Activated CD8-positive, alpha-beta memory T cell treated with anti-CD3 and anti-CD28 coated beads for 48 hours (primary cell): ENCODE results near the gene NSMCE1.
"Not testable (repeated sequence)": the region's sequence is repeated elsewhere in the genome, so short reads cannot be mapped to it uniquely, and the experiment has no call there.

ENCODE experiments used
- DNase-seq, 3 experiments: peaks; one replicate each; pipeline ENCODE4 v3.0.0-alpha.2; 2020; ENCODE audit warnings: low read depth in 2 of 3, low spot score in 2 of 3

Gene NSMCE1

DNA sequence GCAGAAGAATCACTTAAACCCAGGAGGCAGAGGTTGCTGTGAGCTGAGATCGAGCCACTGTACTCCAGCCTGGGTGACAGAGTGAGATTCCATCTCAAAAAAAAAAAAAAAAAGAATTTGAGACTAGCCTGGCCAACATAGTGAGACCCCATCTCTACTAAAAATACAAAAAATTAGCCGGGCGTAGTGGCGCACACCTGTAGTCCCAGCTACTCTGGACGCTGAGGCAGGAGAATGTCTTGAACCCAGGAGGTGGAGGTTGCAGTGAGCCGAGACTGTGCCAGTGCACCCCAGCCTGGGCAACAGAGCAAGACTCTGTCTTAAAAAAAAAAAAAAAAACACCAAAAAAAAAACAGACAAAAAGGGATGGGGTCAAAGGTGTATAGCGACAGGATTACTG, 4.1 kb upstream of the NSMCE1 start:
- DNase-seq, result not testable (repeated sequence)

DNA sequence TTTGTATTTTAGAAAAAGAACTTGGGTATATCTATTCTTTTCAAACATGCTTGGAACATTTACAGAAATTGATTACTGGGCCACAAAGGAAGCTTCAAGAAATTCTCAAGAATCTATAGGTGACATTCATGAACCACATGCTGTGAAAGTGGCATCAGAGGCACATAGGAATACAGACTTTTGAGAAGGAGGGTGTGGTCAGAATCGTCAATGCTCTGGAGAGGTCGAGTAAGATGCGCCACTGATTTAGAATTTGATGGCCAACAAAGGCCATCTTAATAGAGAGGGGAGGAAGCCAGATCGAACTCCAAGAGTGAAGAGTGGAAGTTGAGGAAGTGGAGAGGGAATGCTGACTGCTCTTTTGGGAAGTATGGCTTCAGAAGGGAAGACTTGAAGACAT, 3.5 kb upstream of the NSMCE1 start:
- no peak for DNase-seq

DNA sequence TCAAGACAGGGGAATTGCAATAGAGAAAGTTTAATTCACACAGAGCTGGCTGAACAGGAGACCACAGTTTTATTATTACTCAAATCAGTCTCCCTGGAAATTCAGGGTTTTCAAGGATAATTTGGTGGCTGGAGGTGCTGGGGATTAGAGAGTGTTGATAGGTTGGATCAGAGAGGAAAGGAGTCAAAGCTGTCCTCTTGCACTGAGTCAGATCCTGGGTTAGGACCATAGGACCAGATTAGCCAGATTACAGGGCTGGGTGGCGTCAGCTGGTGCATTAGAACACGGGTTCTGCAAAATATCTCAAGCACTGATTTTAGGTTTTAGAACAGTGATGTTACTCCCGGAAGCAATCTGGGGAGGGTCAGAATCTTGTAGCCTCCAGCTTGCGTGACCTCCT, 1.8 kb upstream of the NSMCE1 start:
- no peak for DNase-seq

DNA sequence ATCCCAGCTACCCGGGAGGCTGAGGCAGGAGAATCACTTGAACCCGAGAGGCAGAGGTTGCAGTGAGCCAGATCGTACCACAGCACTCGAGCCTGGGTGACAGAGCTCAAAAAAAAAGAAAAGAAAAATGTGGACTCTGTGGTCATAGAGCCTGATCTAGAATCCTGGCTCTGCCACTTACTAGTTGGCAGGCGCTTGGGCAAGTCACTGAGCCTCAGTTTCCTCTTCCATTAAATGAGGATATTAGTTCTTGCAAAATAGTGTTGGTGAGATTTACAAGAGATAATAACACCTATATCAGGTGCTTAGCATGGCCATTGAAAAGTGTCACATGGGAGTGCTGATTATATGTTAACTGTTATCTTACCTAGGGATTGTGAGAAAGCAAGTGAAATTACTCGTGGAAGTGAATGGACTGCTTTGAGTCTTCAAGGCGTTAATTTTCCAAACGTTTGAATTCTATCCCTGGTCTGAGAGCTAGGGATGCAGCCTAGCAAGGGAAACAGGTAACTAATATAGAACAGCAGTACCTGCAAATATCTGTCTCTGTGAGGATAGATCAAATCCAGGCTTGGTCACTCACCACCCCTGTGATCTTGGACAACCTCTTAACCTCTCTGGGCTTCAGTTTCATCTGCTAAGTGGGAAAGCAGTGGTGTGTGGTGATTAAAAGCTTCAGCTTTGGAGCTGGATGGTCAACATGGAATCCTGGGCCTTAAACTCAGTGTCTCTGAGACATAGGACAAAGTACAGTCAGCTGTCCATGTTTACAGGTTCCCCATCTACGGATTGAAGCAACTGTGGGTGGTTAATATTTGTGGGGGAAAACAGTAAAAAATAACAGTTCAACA, 953 bp upstream of the NSMCE1 start:
- DNase-seq, result no peak

DNA sequence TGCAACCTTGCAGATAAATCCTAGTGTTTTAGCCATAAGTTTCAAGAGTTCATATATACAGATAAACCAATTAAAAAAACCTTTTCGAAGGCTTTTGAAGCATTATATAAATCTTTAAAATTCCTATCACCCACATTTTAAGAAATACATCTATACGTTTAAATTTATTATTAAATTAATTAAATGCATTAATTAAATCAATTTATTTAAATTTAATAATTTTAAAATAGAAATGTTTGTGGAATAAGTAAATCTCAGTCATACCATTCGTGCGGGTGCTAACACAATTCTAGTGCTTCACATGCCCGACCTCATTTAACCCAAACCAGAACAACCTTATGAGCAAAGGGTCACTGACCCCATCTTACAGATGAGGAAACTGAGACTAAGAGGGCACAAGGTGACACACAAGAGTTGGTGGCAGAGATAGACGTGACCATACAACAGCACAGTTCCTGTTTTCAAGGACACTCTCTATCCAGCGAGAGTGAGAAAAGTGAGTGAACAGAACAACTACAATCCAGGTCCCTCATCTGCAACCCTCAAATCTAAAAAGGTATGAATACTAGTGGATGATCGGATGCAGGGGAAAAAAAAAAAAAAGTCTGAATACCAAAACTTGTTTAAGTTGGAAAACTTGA, 1.4 kb downstream of the NSMCE1 start:
- no peak for DNase-seq

DNA sequence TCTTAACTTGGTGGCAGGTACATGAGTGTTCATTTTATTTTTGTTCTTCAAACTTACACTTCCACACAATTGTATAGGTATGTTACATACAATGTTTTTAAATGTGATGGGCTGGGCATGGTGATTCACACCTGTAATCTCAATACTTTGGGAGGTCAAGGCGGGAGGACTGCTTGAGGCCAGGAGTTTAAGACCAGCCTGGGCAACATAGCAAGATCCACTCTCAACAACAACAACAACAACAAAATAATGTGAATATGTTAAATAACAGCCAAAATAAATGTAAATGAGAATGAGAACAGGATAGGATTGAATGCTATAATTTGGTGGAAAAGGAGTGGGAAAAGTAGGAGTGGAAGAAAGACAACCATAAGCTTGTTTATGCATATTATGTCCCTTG, 2.6 kb downstream of the NSMCE1 start:
- no peak for DNase-seq

DNA sequence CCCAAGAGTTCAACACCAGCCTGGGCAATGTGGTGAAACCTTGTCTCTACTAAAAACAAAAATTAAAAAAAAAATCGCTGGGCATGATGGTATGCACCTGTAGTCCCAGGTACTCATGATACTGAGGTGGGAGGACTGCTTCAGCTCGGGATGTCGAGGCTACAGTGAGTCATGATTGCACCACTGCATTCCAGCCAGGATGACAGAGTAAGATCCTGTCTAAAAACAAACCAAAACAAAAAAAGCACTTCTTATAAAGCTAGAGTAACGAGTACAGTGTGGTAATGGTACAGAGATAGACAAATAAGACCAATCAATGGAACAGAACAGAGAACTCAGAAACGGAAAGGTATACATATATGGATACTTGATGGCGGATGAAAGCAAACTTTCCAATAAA, 4.4 kb downstream of the NSMCE1 start:
- DNase-seq, result no peak

DNA sequence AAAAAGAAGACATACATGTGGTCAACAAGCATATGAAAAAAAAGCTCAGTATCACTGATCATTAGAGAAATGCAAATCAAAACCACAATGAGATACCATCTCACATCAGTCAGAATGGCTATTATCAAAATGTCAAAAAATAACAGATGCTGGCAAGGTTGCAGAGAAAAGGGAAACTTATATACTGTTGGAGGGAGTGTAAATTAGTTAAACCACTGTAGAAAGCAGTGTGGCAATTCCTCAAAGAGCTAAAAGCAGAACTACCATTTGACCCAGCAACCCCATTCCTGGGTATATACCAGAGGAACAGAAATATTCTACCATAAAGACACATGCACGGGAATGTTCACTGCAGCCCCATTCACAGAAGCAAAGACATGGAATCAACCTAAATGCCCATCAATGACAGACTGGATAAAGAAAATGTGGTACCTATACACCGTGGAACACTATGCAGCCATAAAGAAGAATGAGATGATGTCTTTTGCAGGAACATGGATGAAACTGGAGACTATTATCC, 5.6 kb downstream of the NSMCE1 start:
- DNase-seq, result not testable (repeated sequence)

DNA sequence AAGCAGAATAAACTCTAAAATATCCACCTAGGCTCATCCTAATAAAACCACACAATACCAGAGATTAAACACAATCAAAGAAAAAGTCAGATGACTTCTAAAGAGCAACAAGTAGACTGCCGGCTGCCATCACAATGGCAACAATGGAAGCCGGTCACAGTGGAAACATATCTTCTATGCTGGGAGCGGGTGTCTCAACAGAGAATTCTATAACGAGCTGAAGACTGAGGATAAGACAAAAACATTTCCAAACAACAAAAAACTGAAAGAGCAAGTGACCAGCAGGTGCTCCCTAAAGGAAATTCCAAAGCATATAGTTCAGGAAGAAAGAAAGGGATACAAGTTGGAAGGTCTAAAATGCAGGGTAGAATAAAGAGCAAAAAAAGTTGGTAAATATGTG, 8.9 kb downstream of the NSMCE1 start:
- no peak for DNase-seq

DNA sequence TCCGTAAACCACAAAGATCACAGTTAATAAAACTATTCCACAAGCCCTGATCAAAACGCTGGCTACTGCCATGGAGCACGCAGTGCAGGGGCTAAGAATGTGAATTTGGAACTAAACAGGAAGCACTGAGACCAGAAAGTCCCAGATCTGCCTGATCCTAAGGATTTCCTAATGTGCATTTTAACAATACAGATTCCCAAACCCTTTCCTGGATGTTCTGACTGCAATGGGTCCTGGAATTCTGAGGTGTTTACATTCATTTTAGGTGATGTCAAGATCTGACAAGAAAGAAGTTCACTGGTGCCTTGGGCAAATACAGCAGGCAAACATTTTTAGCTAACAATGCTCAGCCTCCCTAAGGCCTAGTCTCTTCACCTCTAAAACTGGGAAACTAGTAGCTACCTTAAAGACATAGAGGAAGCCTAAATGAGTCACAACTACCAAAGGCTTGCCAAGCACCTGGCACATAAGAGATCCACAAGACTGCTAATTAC, 10.3 kb downstream of the NSMCE1 start:
- DNase-seq, result no peak

DNA sequence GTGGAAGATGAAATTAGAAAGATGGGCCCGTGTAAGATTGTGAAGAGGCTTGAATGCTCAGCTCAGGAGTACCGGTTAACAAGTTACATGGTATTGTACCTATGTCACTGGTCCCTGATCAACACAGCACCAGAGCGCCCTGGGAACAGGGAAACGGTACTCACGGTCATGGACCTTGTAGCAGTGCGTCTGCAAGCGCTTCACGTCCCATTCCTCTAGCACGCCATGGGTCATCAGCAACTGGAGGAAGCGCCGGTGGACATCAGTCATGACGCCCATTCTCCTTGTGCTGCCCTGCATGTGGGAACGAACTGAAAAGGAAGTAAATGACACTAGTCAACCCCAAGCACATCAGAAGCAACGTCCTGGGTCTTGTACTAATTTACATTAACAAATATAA, 11.3 kb downstream of the NSMCE1 start:
- no peak for DNase-seq

DNA sequence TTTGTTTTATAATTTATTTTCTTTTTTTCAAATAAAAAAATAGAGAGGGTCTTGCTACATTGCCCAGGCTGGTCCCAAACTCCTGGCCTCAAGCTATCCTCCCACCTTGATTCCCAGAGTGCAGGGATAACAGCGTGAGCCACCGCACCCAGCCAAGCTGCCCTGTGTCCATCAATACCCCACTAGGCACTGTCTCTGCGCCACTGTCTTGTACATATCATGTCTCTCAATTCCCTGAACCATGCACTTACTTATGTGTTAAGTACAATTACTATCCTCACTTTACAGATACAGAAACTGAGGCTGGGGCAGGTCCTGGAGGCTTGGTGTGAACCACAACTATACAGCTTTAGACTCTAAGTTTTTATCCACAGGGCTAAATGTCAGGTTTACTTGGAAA, 11.7 kb downstream of the NSMCE1 start:
- no peak for DNase-seq

DNA sequence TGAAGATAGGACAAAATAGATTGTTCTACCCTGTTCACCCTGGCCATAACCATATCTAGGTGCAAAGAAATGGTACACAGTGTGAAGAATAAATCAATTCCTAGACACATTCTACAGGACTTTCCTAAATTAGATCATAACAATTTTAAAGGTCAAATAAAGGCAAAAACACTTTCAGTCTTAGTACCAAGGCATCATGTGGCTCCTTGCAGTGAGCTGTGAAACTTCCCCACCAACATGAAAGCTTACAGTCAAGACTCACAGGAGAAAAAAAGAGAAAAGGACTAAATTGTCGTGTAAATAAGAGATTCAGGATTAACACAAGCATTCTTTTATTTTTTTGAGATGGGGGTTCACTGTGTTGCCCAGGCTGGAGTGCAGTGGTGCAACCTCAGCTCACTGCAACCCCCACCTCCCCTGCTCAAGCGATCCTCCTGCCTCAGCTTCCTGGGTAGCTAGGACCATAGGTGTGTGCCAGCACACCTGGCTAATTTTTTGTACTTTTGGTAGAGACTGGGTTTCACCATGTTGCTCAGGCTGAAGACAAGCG, 14.2 kb downstream of the NSMCE1 start:
- no peak for DNase-seq

DNA sequence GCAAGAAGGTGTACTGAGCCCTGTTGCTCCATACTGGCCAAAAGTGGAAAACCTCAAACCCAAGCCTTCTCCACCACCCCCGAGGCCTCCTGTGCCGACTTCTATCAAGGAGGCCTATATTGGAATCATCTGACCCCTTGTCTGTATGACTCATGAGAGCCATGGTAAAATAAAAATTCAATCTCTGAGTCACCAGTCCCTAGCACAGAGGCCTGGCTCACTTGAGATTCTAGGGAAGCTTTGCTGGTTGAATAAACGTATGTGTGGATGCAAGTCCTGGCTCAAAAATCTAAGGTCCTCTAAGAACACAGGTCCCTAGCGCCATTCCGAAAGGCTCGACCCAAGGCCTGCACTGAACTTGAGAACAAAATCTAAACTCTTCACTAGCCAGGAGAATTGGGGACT, 15.0 kb downstream of the NSMCE1 start:
- DNase-seq, result no peak

DNA sequence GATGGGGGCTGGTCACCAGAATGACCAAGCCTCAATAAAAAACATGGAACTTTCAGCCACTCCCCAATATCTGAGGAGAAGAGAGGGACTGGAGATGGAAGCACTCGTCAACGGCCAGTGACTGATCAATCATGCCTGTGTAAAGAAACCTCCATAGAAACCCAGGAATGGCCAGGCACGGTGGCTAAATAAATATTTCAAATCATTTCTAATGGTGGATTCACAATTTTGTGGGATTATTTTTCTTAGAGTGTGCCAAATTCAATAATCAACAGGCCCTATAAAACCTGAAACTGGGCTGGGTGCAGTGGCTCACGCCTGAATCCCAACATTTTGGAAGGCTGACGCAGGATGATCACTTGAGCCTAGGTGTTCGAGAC, 16.4 kb downstream of the NSMCE1 start:
- no peak for DNase-seq

DNA sequence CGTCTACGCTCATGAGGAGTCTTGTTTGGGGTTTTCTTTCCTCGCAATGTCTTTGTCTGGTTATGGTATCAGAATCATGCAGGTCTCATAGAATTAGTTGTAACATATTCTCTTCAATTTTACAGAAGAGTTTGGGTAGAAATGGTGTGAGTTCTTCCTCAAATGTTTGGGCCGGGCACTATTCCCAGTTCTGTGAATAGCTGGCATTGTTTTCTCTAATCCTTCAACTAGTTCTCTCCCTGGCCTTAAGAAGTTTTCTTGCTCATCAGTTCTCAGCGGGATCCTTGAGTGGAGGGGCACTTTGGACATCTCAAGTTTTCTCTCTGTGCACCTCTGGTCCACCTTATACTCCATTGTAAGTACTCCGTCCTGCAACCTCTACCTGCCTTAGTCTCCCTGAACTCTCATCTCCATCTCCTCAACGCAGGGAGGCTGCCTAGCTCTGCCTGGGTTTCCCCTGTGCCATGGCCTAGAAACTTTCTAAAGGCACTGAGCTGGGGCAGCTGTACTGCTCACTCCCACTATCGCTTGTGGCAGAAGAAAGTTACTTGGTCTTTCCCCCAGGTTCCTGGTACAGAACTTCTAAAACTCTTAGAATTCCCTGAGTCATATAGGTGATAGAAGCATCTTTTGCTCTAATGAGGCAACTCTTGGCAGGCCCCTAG, 16.9 kb downstream of the NSMCE1 start:
- DNase-seq, result no peak

DNA sequence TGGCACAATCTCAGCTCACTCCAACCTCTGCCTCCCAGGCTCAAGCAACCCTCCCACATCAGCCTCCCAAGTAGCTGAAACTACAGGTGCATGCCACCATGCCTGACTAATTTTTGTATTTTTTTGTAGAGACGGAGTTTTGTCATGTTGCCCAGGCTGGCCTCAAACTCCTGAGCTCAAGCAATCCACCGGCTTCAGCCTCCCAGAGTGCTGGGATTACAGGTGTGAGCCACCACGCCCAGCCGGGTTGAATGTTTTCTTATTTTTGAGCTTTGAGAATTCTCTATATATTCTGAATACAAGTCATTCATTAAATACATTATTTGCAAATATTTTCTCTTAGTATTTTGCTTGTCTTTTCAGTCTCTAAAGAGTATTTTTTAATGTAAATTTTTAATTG, 19.7 kb downstream of the NSMCE1 start:
- DNase-seq, result not testable (repeated sequence)

DNA sequence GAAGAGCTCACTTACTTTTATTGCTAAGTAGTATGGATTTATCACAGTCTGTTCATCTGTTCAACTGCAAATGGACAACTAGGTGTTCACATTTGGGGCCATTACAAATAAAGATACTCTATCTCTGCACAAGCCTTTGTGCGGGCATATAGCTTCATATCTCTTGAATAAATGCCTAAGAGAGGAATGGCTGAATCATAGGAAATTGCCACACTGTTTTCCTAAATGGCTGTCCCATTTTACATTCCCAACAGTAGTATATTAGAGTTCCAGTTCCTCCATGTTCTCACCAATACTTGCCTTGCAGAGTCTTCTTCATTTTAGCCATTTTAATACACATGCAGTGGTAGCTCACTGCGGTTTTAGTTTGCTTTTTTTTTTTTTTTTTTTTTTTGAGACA, 20.5 kb downstream of the NSMCE1 start:
- no peak for DNase-seq

DNA sequence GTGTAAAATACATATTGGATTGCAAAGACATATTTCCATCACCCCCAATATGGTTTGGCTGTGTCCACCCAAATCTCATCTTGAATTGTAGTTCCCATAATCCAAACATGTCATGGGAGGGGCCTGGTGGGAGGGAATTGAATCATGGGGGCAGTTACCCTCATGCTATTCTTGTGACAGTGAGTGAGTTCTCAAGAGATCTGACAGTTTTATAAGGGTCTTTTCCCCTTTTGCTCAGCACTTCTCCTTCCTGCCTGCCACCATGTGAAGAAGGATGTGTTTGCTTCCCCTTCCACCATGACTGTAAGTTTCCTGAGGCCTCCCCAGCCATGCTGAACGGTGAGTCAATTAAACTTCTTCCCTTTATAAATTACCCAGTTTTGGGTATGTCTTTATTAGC, 21.5 kb downstream of the NSMCE1 start:
- not testable (repeated sequence) for DNase-seq

DNA sequence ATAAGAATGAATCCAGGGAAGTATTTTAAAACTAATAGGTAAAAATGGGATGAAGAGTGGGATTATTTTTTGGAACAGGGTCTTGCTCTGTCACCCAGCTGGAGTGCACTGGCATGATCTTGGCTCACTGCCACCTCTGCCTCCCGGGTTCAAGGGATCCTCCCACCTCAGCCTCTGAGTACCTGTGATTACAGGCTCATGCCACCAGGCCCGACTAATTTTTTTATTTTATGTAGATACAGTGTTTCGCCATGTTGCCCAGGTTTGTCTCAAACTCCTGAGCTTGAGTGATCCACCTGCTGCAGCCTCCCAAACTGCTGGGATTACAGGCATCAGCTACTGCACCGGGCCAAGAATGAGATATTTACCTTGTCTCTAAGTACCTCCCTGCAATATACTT, 22.1 kb downstream of the NSMCE1 start:
- DNase-seq, result no peak

DNA sequence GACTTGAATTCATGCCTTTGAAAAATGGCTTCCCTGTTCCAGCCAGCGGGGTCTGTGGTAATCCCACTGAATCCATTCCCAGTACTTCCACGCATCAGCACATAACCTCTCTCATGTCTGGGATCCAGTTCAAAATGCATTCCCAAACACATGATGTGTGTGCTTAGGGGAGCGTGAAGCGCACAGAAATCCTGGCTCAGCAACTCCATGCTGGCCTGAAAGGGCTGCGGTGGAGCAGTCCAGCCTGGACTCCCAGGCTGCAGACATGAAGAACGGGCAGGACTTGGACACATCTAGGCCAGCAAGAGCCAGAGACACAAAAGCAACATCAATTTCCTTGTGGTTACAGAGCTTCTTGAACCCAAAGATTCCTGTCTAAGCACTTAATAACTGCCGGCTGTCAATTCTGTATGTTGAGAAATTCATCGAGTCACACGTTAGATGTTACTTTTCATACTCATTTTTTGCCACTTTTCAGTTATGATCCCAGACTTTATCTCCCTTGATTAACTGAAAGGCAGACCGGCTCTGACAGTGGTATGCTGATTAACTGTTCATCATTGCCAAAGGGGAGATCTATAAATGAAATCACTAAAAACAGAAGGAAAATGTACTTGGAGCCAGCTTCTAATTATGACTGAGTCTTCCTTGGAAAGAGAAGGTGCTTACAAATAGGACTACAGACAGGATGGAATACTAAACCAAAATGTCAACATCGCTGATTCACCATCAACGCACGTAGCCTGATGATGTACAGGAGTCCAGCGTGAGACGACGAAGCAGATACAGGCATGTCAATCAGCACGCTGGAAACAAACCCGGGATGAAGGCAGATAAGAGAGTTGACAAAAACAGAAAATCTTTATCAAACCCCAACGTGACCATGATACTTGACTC, 23.0 kb downstream of the NSMCE1 start:
- no peak for DNase-seq
